Mucosa of gallbladder (tissue), 1 donor: ENCODE data around the gene PLXNA3. TPM values are rescaled to one million over a fixed set of nuclear protein-coding genes. Genes with fewer than 3 reads are reported as not detected.

ENCODE experiments used
- DNase-seq: peaks from one replicate; pipeline ENCODE4 v3.0.0-alpha.2; 2020; ENCODE audit warnings: low spot score
- total RNA-seq: library from RNA; stranded (reverse); gene quantifications from one replicate; pipeline ENCODE4 v1.2.1, GENCODE V29; 2021
- donor health status: DM: no; HTN: no; CAD: no.

The PLXNA3 gene
- total RNA-seq: 75.6 TPM

- DNase-seq: no peak
These were observed at the start of gene PLXNA3 for GRCh38 chrX:154458116-154458953. PLXNA3 (plus strand) TSS chrX:154458281; CDS start chrX:154460184, 1,903 bp downstream.

DNA sequence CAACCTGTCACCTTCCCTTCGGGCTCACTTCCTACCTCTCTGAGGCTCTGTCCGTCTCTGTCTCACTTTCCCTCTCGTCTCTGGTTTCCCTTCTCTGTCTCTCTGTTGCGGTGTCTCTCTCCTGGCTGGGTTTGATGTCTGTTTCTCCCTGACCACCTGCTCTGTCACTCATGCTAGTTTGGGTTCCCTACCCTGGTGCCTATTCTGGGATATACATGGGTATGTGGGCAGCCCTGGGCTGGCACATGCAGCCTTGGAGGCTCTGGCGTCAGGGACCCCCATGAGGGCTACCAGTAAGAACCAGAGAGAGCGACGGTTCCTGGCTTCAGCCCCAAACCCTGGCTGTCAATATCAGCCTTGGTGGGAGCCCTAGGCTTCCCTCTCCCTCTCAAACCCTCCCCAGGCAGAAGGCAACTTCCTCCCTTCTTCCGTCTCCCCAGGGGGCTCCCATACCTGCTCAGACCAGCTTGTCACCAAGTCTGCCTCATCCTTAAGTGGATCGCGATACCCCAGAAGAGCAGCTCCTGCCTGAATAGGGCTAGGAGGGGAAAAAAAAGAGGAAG, 49.3 kb upstream of the PLXNA3 start:
- DNase-seq: no peak

DNA sequence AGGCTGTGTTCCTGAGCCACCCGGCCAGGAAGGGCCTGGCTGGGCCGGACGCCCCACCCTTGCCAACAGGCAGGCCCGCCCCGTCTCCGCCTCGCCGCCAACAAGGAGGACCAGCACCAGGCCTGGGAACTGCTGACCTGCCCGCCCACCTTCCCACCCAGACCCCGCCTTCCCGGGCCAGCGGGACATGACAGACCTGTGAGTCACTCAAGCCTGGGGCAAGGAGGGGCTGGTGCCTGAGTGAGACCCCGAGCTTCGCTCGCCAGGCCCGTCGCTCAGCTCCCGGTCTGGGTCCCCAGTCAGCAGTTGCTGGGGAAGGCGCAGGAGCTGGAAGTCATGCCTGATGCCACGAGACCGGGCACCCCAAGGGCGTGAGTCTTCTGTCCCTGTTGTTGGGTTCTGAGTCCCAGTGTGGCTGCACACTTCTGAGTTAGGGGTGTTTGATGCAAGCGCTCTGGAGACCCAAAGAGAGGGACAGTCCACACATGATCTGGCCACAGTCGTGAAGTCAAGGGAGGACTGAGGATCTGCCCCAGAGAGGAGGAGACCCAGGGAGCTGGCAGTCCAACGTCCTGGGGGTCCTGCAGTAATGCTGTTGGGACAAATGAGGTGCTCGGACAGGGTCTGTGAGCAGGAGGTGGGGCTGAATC, 48.7 kb upstream of the PLXNA3 start, which contains the start of gene DNASE1L1:
DNASE1L1 (minus strand) TSS at position 33 of the 650 bp plus-strand sequence. CDS start 3,686 bp downstream, outside the sequence.
- DNase-seq: peak; percentile 83

GRCh38 chrX:154411981-154412340, 46.1 kb upstream of the PLXNA3 start:
- DNase-seq: peak; percentile 57

DNA sequence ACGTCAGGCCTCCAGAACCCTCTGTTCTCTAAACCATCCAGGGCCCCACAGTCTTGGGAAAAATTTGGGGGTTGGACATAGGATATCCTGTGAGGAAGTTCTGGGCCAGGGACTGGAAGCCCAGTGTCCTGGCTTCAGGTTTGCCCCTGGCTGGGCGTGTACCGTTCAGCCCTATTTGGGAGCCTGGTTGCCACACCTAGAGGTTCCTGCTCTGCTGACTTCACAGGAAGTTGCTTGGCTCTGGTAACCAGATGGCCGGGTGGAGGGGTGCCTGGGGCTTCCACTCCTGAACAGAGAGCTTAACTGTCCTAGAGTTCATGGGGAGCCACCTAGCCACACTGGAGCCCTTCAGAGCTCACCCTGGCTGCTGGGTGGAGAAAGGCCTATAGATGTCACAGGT, 45.6 kb upstream of the PLXNA3 start:
- no peak for DNase-seq

DNA sequence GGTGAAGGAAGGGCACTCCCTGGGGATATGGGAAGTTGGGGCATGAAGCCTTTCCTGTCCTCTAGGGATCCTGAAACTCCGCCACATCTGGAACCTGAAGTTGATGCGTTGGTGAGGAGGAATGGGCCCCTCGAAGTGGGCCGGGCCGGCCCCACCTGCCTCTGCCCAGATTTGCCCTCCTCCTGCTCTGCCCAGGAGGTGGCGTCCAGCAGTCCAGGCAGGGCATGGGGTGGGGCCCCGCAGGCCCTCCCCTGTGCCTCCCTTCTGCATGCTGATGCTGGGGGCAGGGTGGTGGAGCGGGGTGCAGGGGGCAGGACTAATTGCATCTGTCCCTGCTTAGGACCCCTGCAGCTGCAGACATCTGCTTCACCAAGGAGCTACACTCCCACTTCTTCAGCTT, 44.9 kb upstream of the PLXNA3 start:
- no peak for DNase-seq

DNA sequence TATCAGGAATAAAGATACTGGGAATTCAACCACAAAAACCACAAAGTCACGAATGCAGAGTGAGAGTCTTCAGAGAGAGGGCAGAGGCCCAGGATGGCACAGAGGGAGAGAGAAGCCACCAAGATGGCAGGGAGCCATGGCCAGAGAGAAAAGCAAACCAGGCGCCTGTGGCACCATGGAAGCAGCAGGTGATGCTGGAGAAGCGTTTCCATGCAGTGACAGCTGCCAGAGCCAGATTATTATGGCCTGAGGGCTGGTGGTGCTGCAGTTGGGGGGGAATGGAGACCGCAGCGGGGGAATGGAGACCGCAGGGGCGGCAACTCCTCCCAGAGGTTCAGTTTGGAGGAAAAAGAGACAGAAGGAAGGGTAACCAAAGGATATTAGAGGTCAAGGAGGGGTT, 40.9 kb upstream of the PLXNA3 start:
- no peak for DNase-seq

- no peak for DNase-seq
These were observed 38.9 kb upstream of the PLXNA3 start for GRCh38 chrX:154419189-154419588.

DNA sequence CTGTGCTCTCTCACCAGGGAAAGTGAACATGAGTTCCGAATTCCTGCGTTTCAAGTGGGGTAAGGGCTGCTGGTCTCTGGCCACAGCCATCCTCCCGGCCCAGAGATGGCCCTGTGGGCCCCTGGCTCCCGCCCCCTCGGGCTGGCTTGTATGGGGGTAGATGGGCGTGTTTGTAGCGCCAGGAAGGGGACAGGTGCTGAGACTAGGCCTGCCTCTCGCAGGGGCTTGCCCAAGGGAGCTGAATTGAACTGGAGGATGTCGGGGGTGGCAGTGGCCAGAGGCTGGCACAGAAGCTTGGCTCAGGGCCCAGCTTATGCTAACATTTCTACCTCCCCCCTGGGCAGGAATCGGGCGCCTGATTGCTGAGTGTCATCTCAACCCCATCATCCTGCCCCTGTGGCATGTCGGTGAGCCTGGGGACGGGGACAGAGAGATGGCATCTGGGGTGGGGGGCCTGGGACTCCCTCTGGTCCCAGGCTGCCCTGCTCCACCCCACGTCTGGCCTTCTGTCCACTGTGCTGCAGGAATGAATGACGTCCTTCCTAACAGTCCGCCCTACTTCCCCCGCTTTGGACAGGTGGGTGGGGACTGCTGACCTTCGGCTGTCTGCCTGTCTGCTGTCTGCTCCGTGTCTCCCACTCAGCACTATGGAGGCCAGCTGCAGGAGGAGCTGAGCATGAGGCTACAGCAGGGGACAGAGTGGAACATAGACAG, 38.2 kb upstream of the PLXNA3 start:
- DNase-seq: no peak

- DNase-seq: no peak
These were observed 37.7 kb upstream of the PLXNA3 start for GRCh38 chrX:154420402-154420756.

DNA sequence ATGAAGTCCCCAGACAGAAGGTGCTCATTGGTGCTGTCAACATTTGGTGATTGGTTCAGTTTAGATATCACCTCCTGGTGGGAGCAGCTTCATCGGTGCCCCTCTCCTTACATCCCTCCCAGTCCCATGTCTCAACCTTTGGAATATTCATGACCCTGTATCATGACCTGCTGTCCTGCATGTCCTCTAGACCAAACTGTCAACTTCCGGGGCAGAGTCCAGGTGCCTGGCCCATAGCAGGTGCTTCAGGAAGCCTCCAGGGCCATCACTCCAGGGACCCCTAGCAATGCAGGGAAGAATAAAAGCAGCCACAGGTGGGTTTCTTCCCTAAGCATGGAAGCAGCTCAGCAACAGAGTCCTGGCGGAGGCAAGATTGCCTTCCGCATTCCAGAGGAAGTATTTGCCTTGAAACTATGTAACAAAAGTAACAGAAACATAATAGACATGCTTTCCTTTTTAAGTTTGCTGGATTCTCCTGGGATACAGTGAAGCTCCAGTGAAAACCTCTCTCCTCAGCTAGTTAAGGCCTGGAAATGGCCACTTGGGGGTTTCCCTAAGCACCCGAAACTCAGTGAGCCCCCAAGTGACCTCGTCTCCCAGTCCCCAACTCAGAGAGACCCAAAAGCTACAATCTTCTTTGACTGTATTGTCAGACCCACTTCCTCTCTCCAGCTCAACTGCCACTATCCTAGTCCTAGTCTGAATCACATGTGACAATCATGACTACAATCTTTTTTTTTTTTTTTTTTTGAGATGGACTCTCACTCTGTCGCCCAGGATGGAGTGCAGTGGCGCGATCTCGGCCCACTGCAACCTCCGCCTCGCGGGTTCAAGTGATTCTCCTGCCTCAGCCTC, 30.9 kb upstream of the PLXNA3 start:
- DNase-seq: no peak

- DNase-seq: peak; percentile 92
These were observed 29.6 kb upstream of the PLXNA3 start, which contains the start of gene ATP6AP1 for GRCh38 chrX:154428176-154429171. ATP6AP1 (plus strand) TSS chrX:154428677; CDS start chrX:154428693, 16 bp downstream.

- DNase-seq: no peak
These were observed 28.4 kb upstream of the PLXNA3 start for GRCh38 chrX:154429711-154430110.

GRCh38 chrX:154430479-154430878, 27.6 kb upstream of the PLXNA3 start:
- DNase-seq: no peak

DNA sequence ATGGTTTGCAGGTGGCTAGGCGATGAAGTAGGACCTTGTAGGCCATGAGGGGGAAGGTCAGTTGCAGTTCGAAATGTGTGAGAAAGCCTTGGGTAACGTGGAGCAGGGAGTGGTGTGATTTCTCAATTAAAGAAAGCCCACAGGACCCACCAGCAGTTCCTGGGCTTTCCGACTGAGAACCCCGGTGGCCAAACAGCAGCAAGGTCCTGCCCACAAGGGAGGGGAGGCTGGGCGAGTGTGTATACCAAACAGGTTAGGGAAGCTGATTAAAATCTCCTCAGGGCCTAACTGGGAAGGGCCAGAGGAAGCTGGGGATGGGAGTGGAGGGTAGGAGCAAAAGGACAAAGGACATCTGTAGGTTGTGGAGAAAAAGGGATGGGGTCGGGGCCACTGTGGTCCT, 27.2 kb upstream of the PLXNA3 start:
- no peak for DNase-seq

GRCh38 chrX:154431341-154431740, 26.7 kb upstream of the PLXNA3 start:
- no peak for DNase-seq

DNA sequence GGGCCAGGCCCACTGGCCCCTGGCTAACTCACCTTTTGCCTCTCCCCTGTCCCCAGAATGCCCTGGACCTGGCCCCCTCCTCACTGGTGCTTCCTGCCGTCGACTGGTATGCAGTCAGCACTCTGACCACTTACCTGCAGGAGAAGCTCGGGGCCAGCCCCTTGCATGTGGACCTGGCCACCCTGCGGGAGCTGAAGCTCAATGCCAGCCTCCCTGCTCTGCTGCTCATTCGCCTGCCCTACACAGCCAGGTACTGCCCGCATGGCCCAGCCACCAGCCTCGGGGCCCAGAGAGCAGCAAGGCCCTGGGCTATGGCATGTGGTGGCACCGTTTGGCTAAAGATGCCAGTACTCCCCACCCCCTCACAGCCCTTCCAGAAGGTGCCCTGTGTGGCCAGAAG, 25.9 kb upstream of the PLXNA3 start:
- no peak for DNase-seq

DNA sequence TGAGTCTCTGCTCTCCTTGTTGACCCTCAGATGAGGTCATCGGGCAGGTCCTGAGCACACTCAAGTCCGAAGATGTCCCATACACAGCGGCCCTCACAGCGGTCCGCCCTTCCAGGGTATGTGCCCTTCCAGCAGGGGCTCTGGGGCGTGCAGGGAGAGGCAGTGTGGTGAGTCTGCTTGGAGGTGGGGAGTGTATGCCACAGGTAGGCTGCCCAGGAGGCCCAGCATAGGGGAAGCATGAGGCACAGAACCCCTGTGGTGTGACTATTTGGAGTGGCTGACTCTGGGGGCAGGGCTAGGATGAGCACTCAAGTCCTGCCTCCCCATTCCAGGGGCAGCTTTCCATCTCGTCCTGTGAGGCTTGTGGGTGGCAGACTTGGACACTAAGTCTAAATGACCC, 24.5 kb upstream of the PLXNA3 start:
- DNase-seq: no peak

GRCh38 chrX:154434394-154435168, 23.5 kb upstream of the PLXNA3 start:
- no peak for DNase-seq
